AG04449 (cell line): ENCODE data around the gene ELMO2.

ENCODE experiments used
- CTCF ChIA-PET: fragments of 350-600 bp; formaldehyde crosslinking; extraction: SDS; loops from one replicate; lab custom pipeline; 2021; ENCODE audit warnings: antibody characterized with exemption; lab: Yijun Ruan, JAX
- POLR2A ChIA-PET: fragments of 400-600, 350-600 bp; formaldehyde crosslinking; extraction: SDS; loops from one replicate; lab custom pipeline; 2020; ENCODE audit warnings: antibody characterized with exemption, inconsistent platforms; lab: Yijun Ruan, JAX
- DNase-seq: peaks from one replicate; pipeline ENCODE4 v3.0.0-alpha.2; 2010; ENCODE audit warnings: low read depth, low spot score
- H3K4me3 ChIP-seq: 2 replicates; pipeline ENCODE4 v1.5.1; 2011; ENCODE audit warnings: low read depth, mild to moderate bottlenecking, control low read depth, low read length
- TF ChIP-seq, protein P1 (sequence below): IDR thresholded peaks from one replicate; pipeline ENCODE4 v1.5.1; 2011; ENCODE audit warnings: mild to moderate bottlenecking, moderate library complexity, low read length, control low read depth, inconsistent platforms; ENCODE audit not compliant: insufficient read depth; ENCODE audit errors: missing control alignments

Gene ELMO2

GRCh38 chr20:46363874-46364669 is 42.3 kb downstream of the ELMO2 start:
- TF ChIP-seq, protein P1, sequence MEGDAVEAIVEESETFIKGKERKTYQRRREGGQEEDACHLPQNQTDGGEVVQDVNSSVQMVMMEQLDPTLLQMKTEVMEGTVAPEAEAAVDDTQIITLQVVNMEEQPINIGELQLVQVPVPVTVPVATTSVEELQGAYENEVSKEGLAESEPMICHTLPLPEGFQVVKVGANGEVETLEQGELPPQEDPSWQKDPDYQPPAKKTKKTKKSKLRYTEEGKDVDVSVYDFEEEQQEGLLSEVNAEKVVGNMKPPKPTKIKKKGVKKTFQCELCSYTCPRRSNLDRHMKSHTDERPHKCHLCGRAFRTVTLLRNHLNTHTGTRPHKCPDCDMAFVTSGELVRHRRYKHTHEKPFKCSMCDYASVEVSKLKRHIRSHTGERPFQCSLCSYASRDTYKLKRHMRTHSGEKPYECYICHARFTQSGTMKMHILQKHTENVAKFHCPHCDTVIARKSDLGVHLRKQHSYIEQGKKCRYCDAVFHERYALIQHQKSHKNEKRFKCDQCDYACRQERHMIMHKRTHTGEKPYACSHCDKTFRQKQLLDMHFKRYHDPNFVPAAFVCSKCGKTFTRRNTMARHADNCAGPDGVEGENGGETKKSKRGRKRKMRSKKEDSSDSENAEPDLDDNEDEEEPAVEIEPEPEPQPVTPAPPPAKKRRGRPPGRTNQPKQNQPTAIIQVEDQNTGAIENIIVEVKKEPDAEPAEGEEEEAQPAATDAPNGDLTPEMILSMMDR = no peak
- ChIA-PET CTCF (interaction anchor here (1.2 to 9.3 kb wide), 6 partner anchors 10 to 349 kb away, joined by 3 to 57 read pairs (median 6); no protein-coding TSS in a partner anchor), POLR2A (interaction anchor here (0.7 to 2.5 kb wide), 7 partner anchors 9 to 43 kb away, joined by 3 to 13 read pairs (median 3); partner anchors contain the start of gene ELMO2)
- H3K4me3 ChIP-seq = peak overlapping the region; percentile 99
- DNase-seq = peak; percentile 61

- no peak for DNase-seq
- TF ChIP-seq, protein P1 = no peak
- peak overlapping the region; percentile 99 for H3K4me3 ChIP-seq
- POLR2A ChIA-PET = interaction anchor here (0.7 to 2.5 kb wide), 5 partner anchors 8 to 44 kb away, joined by 3 to 13 read pairs (median 7); partner anchors contain the start of gene ELMO2
- CTCF ChIA-PET = interaction anchor here (1.4 to 9.3 kb wide), 4 partner anchors 11 to 49 kb away, joined by 3 to 57 read pairs (median 6); no protein-coding TSS in a partner anchor
These were observed 43.2 kb downstream of the ELMO2 start for GRCh38 chr20:46362921-46363867.

DNA sequence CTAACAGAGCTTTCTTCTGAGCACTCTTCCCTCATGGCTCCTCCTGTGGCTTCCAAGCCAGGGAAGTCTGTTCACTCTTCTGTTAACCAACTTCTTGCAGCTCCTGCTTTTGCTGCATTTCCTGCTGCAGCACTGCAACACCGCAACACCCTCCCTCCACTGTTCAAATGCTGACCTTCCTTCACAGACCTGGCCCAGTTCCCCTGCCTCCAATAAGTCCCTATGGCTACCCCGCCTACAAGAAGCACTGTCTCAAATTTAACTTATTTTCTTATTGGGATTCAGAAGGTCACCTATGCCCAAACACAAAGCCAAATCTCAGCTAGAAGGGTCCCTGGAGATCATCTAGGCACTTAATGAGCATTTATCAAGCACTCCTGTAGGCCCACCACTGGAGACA is 44.6 kb downstream of the ELMO2 start:
- TF ChIP-seq, protein P1 = no peak
- no peak overlapping the region for H3K4me3 ChIP-seq
- no peak for DNase-seq
- ChIA-PET POLR2A (interaction anchor here (0.6 kb wide), 1 partner anchor 13 kb away, joined by 3 read pairs; no protein-coding TSS in a partner anchor), CTCF (interaction anchor here (1.4 to 9.3 kb wide), 2 partner anchors 12 to 55 kb away, joined by 4 to 57 read pairs; no protein-coding TSS in a partner anchor)

DNA sequence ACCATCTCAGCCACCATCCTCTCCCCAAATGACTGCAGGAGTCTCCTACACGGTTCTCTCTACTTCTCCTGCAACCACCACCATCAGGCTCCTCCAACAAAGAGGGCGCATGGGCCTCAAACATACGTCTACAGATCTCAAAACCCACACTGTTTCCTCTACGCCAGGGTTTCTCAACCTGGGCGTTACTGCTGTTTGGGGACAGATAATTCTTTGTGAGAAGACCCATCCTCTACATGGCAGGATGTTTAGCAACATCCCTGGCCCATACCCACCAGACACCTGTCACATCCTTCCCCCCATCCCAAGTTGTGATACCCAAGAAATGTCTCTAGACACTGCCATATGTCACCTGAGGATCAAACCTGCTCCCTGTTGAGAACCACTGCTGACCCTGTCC is 45.0 kb downstream of the ELMO2 start:
- ChIA-PET POLR2A (interaction anchor here (0.6 kb wide), 1 partner anchor 956 kb away, joined by 4 read pairs; no protein-coding TSS in a partner anchor), CTCF (interaction anchor here (1.4 to 9.3 kb wide), 2 partner anchors 12 to 55 kb away, joined by 4 to 57 read pairs; no protein-coding TSS in a partner anchor)
- no peak overlapping the region for H3K4me3 ChIP-seq
- no peak for DNase-seq
- TF ChIP-seq, protein P1 = no peak

GRCh38 chr20:46359233-46359751 is 47.1 kb downstream of the ELMO2 start:
- POLR2A ChIA-PET = interaction anchor here (0.6 kb wide), 1 partner anchor 162 kb away, joined by 3 read pairs; no protein-coding TSS in a partner anchor
- TF ChIP-seq, protein P1 = no peak
- no peak overlapping the region for H3K4me3 ChIP-seq
- no peak for DNase-seq
- CTCF ChIA-PET = interaction anchor here (1.0 to 9.3 kb wide), 2 partner anchors 10 to 226 kb away, joined by 3 to 57 read pairs; no protein-coding TSS in a partner anchor
